ENCODE results near the gene KLHDC10. TPM values are rescaled to one million over a fixed set of nuclear protein-coding genes. Genes with fewer than 3 reads are reported as not detected.

The KLHDC10 gene
- total and polyA plus RNA-seq, 2 donors (not counting 3 experiments of a cell fraction or from before 2014, with no cell fraction given), result 14.9 to 31.3 TPM

DNA sequence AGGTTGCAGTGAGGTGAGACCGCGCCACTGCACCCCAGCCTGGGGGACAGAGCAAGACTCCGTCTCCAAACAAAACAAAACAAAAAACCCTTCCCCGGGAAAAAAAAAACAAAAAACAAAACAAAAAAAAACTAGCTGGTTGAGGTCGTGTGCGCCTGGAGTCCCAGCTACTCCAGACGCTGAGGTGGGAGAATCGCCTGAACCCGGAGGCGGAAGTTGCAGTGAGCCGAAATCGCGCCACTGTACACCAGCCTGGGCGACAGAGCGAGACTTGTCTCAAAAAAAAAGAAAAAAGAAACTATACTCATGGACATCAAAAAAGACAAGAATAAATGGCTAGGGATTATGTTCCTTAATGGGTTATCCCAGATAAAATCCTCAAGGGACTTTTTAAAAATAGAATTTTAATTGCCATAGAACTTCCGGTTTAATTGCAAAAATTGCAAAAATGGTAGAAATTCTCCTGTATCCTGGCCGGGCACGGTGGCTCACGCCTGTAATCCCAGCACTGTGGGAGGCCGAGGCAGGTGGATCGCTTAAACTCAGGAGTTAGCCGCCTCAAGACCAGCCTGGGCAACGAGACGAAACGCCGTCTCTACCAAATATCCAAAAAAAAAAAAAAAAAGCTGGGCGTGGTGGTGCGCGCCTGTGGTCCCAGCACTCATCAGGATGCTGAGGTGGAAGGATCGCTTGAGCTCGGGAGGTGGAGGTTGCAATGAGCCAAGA, 37.8 kb downstream of the KLHDC10 start:
- ChIA-PET CTCF (interaction anchor here (1.4 kb wide), 1 partner anchor 615 kb away, joined by 3 read pairs; no protein-coding TSS in a partner anchor), POLR2A (no interaction called here)
- H3K4me1 ChIP-seq (ENCODE audit: control insufficient read depth, extremely low read depth, insufficient read depth, low read length), result no peaks in the 10 kb centered on the region
- dilution Hi-C loops (cut with MboI; ENCODE audit: extremely low pct_ligation_motif_present, low sequenced_read_pairs), result no loop called here
- no peak overlapping the region for H3K27ac ChIP-seq (ENCODE audit: insufficient read depth, low read depth, low read length)
- no peaks in the 10 kb centered on the region for H3K36me3 ChIP-seq (ENCODE audit: control insufficient read depth in 2 of 2, extremely low read depth in 1 of 2, insufficient read depth in 2 of 2, low read length in 2 of 2)
- H3K4me3 ChIP-seq (replicated peaks in 1 of 3; ENCODE audit: insufficient read depth in 1 of 3, low read depth in 1 of 3, low read length in 3 of 3), result no peak overlapping the region
- DNase-seq (ENCODE audit: low read depth, low spot score) (no peak), FAIRE-seq (no peak)
- no peaks in the 10 kb centered on the region for H3K27me3 ChIP-seq (ENCODE audit: control insufficient read depth in 2 of 2, insufficient read depth in 2 of 2, low read length in 2 of 2)
- H3K9me3 ChIP-seq (replicated peaks; ENCODE audit: control insufficient read depth, insufficient read depth, low read length), result no peaks in the 10 kb centered on the region
- no peak overlapping the region for H2AFZ ChIP-seq (ENCODE audit: low read depth, low read length)
- BruUV-seq (replicated peaks), result no TSS peak
- H3K79me2 ChIP-seq (ENCODE audit: control insufficient read depth, insufficient read depth, low read length), result no peaks in the 10 kb centered on the region
- no peak overlapping the region for H3K9ac ChIP-seq (replicated peaks; ENCODE audit: extremely low read depth, insufficient read depth, low read length)
- H3K9me1 ChIP-seq (replicated peaks; ENCODE audit: control insufficient read depth, extremely low read depth, insufficient read depth, low read length), result no peaks in the 10 kb centered on the region
- H4K20me1 ChIP-seq (replicated peaks; ENCODE audit: control insufficient read depth, extremely low read depth, insufficient read depth, low read length), result no peaks in the 10 kb centered on the region
- no peak overlapping the region for H3K4me2 ChIP-seq (ENCODE audit: insufficient read depth, low read length)
- TF ChIP-seq JUN (IDR thresholded peaks at IDR 0.05; ENCODE audit: borderline replicate concordance, insufficient read depth, insufficient read length, low read depth), result no peak
- no peak for TF ChIP-seq GATA2 (IDR thresholded peaks at IDR 0.05; ENCODE audit: insufficient read depth, insufficient read length, low read depth, low read length)
- TF ChIP-seq EZH2 (IDR thresholded peaks at IDR 0.05; ENCODE audit: borderline replicate concordance, low read depth, low read length, severe bottlenecking), result no peak
- TF ChIP-seq MYC (IDR thresholded peaks at IDR 0.05; ENCODE audit: low read depth, low read length), result no peak
- no peak for TF ChIP-seq POLR2A (IDR thresholded peaks at IDR 0.05; ENCODE audit: low read depth, low read length)
- TF ChIP-seq, protein P1, sequence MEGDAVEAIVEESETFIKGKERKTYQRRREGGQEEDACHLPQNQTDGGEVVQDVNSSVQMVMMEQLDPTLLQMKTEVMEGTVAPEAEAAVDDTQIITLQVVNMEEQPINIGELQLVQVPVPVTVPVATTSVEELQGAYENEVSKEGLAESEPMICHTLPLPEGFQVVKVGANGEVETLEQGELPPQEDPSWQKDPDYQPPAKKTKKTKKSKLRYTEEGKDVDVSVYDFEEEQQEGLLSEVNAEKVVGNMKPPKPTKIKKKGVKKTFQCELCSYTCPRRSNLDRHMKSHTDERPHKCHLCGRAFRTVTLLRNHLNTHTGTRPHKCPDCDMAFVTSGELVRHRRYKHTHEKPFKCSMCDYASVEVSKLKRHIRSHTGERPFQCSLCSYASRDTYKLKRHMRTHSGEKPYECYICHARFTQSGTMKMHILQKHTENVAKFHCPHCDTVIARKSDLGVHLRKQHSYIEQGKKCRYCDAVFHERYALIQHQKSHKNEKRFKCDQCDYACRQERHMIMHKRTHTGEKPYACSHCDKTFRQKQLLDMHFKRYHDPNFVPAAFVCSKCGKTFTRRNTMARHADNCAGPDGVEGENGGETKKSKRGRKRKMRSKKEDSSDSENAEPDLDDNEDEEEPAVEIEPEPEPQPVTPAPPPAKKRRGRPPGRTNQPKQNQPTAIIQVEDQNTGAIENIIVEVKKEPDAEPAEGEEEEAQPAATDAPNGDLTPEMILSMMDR (IDR thresholded peaks at IDR 0.05; ENCODE audit: extremely low read depth in 1 of 2, insufficient read depth in 1 of 2, low read depth in 1 of 2, low read length in 2 of 2), result no peak
- no peak for TF ChIP-seq POLR2AphosphoS5 (IDR thresholded peaks at IDR 0.05; ENCODE audit: insufficient read depth, low read depth, low read length)
- no peak for TF ChIP-seq MAX (IDR thresholded peaks at IDR 0.05; ENCODE audit: insufficient read depth, insufficient read length)
- no peak for TF ChIP-seq FOS (IDR thresholded peaks at IDR 0.05; ENCODE audit: borderline replicate concordance, insufficient read depth, low read length)
- intact Hi-C loops (cut with micrococcal nuclease), result no loop called here

Data from endothelial cell of umbilical vein (primary cell).